HG02973 (cell line): ENCODE data around the gene ERICH2.

ENCODE experiments used
- ATAC-seq: cut with Tn5 transposase; IDR thresholded peaks from one replicate; pipeline ENCODE4 v1.9.1; 2021; ENCODE audit warnings: moderate library complexity; ENCODE audit not compliant: unreplicated experiment

Gene ERICH2

GRCh38 chr2:170816504-170817092 is 46.4 kb downstream of the ERICH2 start, which contains the start of gene GAD1:
Gene GAD1, plus strand, starts transcription at chr2:170816887. Its CDS starts 1,705 bp downstream, at chr2:170818592.
- ATAC-seq, result peak; percentile 52

- no peak for ATAC-seq
Observed at GRCh38 chr2:170817093-170818035, 47.2 kb downstream of the ERICH2 start.

- no peak for ATAC-seq
Observed at GRCh38 chr2:170818036-170818751, 48.0 kb downstream of the ERICH2 start.

GRCh38 chr2:170818752-170819470 is 48.7 kb downstream of the ERICH2 start:
- ATAC-seq, result no peak

GRCh38 chr2:170819680-170820664 is 49.8 kb downstream of the ERICH2 start:
- no peak for ATAC-seq

GRCh38 chr2:170820757-170821530 is 50.8 kb downstream of the ERICH2 start:
- no peak for ATAC-seq

- ATAC-seq, result no peak
Observed at GRCh38 chr2:170821531-170822289, 51.5 kb downstream of the ERICH2 start.

GRCh38 chr2:170822290-170823087 is 52.3 kb downstream of the ERICH2 start:
- ATAC-seq, result no peak

- no peak for ATAC-seq
Observed at GRCh38 chr2:170823088-170823897, 53.1 kb downstream of the ERICH2 start.

GRCh38 chr2:170823898-170824215 is 53.7 kb downstream of the ERICH2 start:
- no peak for ATAC-seq

- no peak for ATAC-seq
Observed at GRCh38 chr2:170824526-170825015, 54.4 kb downstream of the ERICH2 start.

GRCh38 chr2:170827841-170828532 is 57.8 kb downstream of the ERICH2 start:
- no peak for ATAC-seq

GRCh38 chr2:170828533-170828916 is 58.3 kb downstream of the ERICH2 start:
- no peak for ATAC-seq

GRCh38 chr2:170829036-170829435 is 58.9 kb downstream of the ERICH2 start:
- ATAC-seq, result no peak

GRCh38 chr2:170830166-170830565 is 60.0 kb downstream of the ERICH2 start:
- no peak for ATAC-seq

GRCh38 chr2:170831115-170831514 is 60.9 kb downstream of the ERICH2 start:
- ATAC-seq, result no peak
